Measurements from ENCODE around the gene NUDCD3.

The NUDCD3 gene

DNA sequence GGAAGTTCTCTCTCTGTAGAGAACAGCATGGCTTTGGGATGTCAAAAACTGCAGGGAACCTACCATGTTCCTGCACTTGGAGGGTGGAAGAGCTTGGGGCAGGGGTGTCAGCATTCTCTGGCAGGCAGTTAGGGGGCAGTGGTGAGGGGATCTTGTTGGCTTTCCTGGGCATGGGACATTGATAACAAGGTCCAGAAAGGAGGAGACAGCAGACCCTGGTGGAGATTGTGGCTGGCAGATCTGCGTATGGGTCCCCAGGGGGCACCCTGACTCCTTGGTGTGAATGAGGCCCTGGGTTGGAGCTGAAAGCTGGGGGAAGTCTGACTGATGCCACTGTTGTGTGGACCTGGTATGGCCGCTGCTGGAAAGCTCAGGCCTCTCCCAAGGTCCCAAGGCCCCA is 142.2 kb downstream of the NUDCD3 start:
- DNase-seq, result no peak

- DNase-seq, result no peak
These were observed 142.8 kb downstream of the NUDCD3 start for GRCh38 chr7:44347546-44348114.

- no peak for DNase-seq
These were observed 144.4 kb downstream of the NUDCD3 start for GRCh38 chr7:44346063-44346462.

- DNase-seq, result no peak
These were observed 149.1 kb downstream of the NUDCD3 start for GRCh38 chr7:44341401-44341800.

DNA sequence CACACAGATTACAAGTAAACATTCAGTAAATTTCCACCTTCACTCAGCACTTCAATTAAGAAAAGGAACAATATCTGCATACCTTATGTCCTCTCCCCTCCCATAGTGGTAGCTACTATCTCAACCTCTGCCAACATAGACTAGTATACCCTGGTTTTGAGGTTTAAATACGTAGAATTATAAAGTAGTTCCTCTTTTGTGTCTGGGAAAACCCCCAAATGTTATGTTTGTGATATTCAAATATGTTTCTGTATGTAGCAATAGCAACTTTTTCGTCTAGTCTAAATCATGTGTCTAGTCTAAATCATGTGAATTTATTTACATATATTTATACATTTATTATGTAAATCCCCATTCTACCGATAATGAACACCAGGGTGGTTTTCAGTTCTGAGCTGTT is 151.9 kb downstream of the NUDCD3 start:
- DNase-seq, result peak; percentile 71 to 83

DNA sequence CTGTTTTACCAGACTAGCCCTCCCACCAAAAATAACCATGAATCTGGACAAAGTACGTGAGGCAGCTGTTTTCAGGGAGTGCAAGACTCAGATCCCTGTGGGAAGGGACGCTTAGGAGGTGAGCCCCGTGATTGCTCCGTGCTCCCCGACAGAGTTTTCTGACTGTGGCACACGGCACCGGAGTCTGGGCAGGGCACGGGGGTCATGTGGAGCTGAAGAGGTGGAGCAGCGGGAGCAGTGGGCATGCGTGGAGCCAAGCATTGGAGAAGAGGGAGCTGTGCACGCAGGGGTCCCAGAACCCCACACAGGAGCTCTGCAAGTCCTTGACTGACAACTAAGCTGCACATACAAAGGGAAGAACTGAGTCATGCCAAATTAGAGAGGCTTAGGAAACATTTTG is 154.0 kb downstream of the NUDCD3 start:
- no peak for DNase-seq

DNA sequence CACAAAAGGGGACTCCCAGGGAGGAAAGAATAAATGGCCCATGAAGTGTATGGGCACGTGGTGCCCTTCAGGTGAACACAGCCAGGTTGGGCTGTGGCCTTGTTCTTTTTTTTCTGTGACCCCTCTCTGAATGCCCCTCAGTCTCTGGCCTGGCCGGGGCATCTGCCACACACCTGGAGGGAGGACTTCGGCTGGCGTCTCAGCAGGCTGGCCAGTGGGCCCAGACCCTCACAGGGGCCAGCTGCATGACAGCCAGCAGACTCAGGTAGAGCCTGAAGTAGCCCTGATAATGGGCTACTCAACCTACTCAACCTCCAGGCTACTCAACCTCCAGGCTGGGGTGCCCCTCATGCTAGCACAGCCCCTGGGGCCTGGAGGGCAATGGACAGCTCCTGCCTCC is 155.3 kb downstream of the NUDCD3 start:
- DNase-seq, result no peak

DNA sequence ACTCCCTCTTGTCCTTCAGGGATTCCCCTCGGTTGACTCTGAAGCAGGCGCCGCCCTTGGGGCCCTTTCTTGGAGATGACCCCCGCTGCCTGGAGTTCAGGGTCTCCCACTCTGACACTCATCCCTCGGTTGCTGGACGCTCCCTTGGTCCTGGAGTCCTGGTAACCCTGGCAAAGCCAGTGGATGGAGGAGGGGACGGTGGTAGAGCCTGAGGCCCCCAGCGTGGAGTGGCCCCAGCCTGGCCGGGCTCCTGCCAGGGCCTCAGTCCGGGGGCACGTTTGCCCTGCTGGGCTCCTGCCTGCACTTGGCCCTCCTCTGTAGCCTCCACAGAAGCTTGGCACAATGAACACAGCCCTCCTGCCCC is 155.7 kb downstream of the NUDCD3 start:
- no peak for DNase-seq

DNA sequence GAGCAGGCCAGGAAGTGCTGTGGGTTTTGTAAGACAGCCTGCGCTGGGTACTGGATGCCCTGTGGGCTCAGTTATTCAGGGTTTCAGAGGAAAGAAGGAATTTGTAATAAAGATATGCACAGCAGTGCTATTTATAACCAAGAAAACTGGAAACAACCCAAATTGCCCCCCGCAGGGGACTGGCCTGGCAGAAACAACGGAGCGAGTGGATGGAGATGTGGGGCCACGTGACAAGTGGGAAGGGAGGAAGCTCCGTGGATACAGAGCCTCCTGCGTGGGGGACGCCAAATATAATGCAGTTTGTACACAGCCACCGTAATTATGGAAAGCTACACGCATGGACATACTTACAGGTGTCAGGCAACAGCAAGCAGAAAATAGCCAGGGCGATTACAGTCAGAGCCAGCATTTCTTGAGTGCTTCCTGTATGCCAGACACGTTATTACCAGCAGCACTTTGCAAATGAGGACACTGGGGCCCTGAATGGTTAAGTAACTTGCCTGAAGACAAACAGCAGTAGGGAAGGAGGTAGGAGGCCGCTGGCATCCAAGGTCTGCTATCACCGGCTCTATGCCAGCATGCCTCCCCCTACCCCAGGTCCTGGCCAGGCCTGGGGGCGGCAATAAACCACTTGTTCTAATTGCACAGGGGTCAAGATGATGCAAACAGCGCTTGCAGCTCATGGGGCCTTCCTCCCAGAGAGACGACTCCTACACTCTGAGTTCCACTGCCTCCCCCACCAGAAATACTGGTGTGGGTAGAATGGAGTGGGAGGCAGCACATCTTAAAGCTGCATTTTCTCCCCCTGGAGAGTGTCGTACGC is 156.3 kb downstream of the NUDCD3 start:
- DNase-seq, result no peak

GRCh38 chr7:44331682-44332081 is 158.8 kb downstream of the NUDCD3 start:
- DNase-seq, result no peak

DNA sequence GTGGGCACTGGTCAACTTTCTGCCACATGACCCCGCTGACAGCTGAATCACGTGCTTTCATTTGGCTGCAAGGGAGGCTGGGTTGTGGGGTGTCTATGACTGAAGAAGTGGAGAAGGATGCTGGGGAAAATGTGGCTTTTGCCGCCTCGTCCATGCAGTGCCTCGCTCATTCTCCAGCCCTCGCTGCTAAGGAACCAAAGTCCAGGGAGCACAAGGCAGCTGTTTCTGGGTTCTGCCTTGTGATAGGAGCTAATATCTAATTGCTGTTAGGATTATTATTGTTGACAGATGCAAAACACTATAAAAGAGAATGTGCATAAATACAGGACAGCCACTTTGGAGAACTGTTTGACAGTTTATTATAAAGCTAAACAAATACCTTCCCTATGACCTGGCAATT is 160.1 kb downstream of the NUDCD3 start:
- no peak for DNase-seq

DNA sequence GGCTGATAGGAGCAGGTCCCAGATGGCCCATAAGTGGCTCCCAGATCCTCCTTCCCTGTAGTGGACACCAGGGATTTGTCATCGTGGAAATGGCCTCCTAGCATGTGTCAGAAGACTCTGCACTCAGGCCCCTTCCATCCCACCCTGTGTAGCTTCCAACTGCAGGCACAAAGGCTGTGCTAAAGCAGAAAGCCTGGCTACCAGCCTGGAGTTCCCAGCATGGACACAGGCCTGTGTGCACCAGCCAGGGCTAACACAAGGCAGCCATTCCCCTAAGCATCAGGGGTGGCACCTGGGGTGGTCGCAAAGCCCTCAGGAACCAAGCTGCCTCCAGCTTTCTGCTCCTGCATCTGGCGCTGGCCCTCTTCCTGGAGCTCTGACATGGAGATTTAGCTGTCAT is 160.6 kb downstream of the NUDCD3 start:
- no peak for DNase-seq
